HL-60 (cell line): Measurements from ENCODE around the gene L3MBTL4.

Experiments
- CTCF ChIP-seq: IDR thresholded peaks from one replicate; pipeline ENCODE4 v1.5.1; 2011; ENCODE audit warnings: low read length, control low read depth, inconsistent platforms; ENCODE audit not compliant: insufficient read depth
- GABPA ChIP-seq: IDR thresholded peaks from 2 replicates; pipeline ENCODE4 v1.6.1; 2012; ENCODE audit warnings: low read depth
- POLR2AphosphoS5 ChIP-seq: IDR thresholded peaks from 2 replicates; pipeline ENCODE4 v1.6.1; 2012; ENCODE audit warnings: low read depth
- REST ChIP-seq: IDR thresholded peaks from 2 replicates; pipeline ENCODE4 v1.6.1; 2012; ENCODE audit warnings: low read depth; ENCODE audit not compliant: insufficient replicate concordance
- SPI1 ChIP-seq: IDR thresholded peaks from 2 replicates; pipeline ENCODE4 v1.6.1; 2012; ENCODE audit warnings: low read depth, mild to moderate bottlenecking, borderline replicate concordance

GRCh38 chr18:5943514-5943913 lies 471.2 kb downstream of the L3MBTL4 start:
- TF ChIP-seq CTCF (no peak), POLR2AphosphoS5 (no peak), GABPA (no peak), REST (no peak), SPI1 (no peak)
